ENCODE data around the gene ANXA11. TPM values are rescaled to one million over a fixed set of nuclear protein-coding genes. Genes with fewer than 3 reads are reported as not detected.

The ANXA11 gene
- total and polyA plus RNA-seq, 9 of the 15 experiments (the other 6 are each of a cell fraction or from before 2014, with no cell fraction given), result 43.6 to 212 (median 109) TPM

- TF ChIP-seq E4F1 (CRISPR knock-in tag; IDR thresholded peaks at IDR 0.05; ENCODE audit: borderline replicate concordance) (no peak), HNRNPUL1 (IDR thresholded peaks at IDR 0.05; ENCODE audit: low read length) (no peak), NCOR1 (IDR thresholded peaks at IDR 0.05) (no peak), MED1 (CRISPR knock-in tag; IDR thresholded peaks at IDR 0.05; ENCODE audit: borderline replicate concordance) (0 out of 2 replicates have a peak, but pooled peaks have one; percentile 58), ZFP1 (CRISPR knock-in tag; IDR thresholded peaks at IDR 0.05) (no peak), ZNF75A (CRISPR knock-in tag; IDR thresholded peaks at IDR 0.05) (no peak), CREM (IDR thresholded peaks at IDR 0.05; ENCODE audit: low read depth) (peak; percentile 35; the same call in 1 of the 2 replicates), ZNF316 (IDR thresholded peaks at IDR 0.05) (no peak), CEBPZ (IDR thresholded peaks at IDR 0.05; ENCODE audit: borderline replicate concordance, low read depth, low read length) (no peak), SMAD2 (IDR thresholded peaks at IDR 0.05; ENCODE audit: low read depth, low read length) (no peak), ARID1B (IDR thresholded peaks at IDR 0.05) (no peak), TGIF2 (CRISPR knock-in tag; IDR thresholded peaks at IDR 0.05) (peak; percentile 37; the same call in 1 of the 2 replicates), CHD4 (IDR thresholded peaks at IDR 0.05; ENCODE audit: insufficient read depth, insufficient replicate concordance, low read depth, low read length, poor library complexity, severe bottlenecking) (no peak), ZFX (CRISPR knock-in tag; IDR thresholded peaks at IDR 0.05) (peak; percentile 80), ZNF717 (CRISPR knock-in tag; IDR thresholded peaks at IDR 0.05) (no peak), RBM34 (IDR thresholded peaks at IDR 0.05; ENCODE audit: borderline replicate concordance, insufficient read depth, low read length) (0 out of 2 replicates have a peak, but pooled peaks have one; percentile 31), JUN (IDR thresholded peaks at IDR 0.05; ENCODE audit: borderline replicate concordance, low read depth, low read length) (no peak), JUN (CRISPR knock-in tag; IDR thresholded peaks at IDR 0.05; ENCODE audit: borderline replicate concordance) (no peak; the same call in 1 of the 2 replicates), DLX4 (CRISPR knock-in tag; IDR thresholded peaks at IDR 0.05) (no peak)
These were observed 460 bp downstream of the ANXA11 start (continued) for GRCh38 chr10:80204677-80205476.

Measured in K562 (cell line).